EL (cell line): ENCODE results near the gene SI.
"Not testable (repeated sequence)": the region's sequence is repeated elsewhere in the genome, so short reads cannot be mapped to it uniquely, and the experiment has no call there.

ENCODE experiments used
- DNase-seq: peaks from one replicate; pipeline ENCODE4 v3.0.0-alpha.2; 2016

SI gene

DNA sequence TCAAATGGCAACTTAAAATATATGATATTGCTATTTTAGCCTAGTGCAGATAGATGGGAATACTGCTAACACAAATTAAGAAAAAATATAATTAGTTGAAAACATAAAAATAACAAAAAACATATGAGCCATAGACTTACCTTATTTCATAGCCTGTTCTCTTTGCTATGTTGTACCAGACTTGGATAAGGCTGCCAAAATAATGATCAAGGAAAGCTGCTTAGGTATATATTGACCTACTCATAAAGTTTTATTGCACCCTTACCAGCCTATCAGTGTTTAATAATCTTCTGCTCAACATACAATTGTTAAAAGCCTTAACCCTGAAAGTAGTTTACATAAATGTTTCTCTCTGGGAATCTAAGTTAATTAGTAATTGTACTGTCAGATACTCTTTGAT lies at the start of gene SI:
Gene SI (minus strand): TSS at position 204 of the 400 bp plus-strand sequence. CDS start 2,484 bp downstream, outside the sequence.
- no peak for DNase-seq

DNA sequence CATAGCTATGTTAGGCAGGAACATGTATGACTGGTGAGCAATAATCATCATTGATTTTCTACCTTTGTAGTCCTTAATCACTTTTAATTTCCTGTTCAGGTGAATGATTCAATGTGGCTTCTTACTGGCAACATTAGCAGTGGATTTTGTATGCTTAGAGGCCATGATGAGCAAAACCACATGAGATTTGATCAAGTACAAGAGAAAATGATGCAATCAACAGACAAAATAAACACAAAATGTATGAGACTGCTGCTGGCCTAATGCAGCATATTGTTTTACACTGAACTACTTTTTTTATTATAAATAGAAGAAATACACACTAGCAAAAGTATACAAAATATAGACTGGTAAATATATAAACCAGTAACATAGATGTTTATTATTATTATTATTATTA lies 47.5 kb upstream of the SI start:
- no peak for DNase-seq

DNA sequence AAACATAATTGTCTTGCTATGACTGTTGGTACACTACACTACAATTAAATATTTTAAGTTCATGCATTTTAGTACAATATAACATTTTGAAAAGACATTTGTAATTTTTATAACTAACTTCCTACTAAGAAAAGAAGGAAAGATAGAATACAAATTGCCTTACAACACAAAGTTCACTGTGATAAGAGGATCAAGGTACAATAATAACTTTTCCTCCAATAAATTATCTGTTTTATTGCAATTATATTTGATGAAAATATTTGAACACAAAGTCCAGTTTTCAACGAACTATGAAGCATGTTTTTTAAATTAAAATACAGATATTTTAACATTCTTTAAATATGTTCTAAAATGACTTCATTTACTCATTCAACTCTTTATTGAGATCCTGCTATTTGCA lies 33.1 kb upstream of the SI start:
- no peak for DNase-seq

DNA sequence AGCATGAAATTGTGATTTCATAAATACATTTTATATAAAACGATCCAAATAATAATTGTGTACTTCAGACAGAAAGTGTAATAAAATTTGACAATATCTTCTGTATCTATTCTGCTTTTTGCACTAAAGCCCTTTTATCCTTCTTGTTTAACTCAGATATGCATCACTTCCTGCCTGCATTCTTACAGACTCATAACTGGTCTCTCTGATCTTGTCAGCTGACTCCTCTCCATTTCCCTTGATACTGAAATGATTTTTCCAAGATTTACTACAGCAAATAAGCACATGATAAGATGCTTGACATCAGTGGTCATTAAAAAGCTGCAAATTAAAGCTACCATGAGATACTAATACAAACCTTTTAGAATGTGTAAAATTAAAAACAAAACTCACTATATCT lies 25.3 kb upstream of the SI start:
- DNase-seq: no peak

DNA sequence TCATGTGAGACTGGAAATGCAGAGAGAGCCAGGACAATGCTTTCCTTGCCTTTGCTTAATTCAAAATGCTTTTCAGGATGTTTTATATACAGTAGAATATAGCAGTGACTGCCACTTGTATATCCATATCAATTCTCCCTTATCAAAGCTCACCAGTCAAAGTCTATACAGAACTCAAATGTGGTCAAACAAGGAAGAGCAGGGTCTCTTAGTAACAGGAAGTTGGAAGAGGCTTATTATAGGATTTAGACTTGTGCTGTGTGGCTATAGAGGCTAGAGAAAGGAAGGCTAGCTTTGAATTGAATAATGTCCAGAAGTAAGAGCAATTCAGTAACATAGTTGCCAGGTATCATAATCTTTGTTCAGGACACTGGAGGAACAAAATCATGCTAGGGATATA lies 4.4 kb upstream of the SI start:
- no peak for DNase-seq

DNA sequence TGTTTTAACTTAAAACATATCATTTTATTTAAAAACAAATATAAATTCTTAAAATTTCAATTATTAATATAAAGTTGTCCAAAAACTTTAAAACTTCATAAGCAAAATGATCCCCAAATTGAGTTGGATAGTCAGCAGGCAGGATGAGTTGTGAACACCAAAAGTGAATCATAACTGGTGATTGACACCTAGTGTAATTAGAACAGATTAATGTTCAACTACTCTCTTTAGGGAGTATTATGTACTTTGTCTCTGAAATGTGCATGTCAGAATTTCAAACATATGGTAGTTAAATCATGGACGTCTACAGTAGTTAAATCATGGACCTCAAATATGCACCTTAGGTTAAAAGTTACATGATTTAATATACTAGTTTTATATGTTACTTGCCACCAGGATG lies 2.9 kb upstream of the SI start:
- DNase-seq: no peak

DNA sequence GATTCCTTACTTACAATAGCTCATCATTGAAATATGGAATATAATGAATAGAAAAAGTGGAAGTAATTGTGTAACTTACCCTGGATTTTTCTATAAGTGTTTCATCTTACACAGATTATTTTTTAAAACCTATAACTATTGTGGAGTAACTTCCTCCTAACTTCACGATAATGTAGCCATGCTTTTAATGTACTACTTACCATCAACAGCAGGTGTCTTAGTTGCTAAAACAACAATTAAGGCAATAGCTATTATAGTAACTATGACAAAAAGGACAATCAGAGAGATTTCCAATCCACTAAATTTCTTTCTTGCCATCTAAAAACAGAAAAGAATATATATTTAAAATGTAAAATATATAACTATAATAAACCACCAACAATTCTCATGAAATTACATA lies 2.6 kb downstream of the SI start:
- DNase-seq: no peak

DNA sequence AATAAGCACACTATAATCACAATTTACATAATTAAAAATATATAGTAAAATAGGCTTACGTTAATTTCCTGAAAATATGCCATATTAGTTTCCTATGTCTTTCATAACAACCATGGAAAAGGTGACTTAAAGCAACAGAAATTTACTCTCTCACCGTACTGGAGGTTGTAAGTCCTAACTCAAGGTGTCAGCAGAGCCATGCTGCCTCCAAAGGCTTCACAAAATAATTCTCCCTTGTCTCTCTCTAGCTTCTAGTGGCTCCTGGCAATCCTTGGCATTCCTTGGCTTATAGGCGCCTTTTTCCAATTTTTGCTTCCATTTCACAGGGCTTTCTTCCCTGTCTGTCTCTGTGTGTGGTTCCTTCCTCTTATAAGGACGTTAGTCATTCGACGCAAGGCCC lies 7.6 kb downstream of the SI start:
- no peak for DNase-seq

DNA sequence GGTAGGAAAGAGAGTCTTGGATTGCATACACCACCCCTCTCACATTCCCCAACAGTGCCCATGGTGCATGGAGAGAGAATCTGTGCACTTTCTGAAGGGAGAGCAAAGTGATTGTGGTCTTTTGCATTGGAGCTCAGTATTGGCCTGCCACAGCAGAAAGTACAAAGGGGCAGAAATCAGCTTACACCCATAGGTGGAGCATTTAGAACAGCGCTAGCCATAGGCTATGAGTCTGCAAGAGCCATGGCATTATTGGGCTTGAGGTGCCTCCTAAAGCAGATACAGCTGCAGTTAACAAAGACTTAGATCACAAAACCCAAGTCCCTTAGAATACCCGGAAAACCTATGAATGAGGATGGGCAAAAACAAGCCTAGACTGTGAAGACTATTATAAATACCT lies 21.8 kb downstream of the SI start:
- DNase-seq: no peak

DNA sequence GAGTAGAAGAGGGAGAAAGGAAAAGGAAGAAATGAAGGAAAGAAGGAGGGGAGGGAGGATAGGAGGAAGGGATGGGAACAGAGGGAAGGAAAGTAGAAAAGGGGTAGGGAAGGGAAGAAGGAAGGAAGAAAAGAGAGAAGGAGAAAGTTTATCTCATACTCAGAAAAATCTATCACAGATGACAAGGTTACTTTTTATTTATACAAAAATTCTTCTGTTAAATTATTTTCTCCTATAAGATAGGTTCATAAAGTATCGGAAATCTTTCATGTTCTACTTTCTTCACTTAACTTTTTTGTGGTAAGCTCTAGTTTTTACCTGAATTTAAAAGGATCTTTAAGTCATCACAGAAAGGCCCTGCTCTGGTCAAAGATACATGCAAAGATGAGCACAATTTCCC lies 38.1 kb downstream of the SI start:
- no peak for DNase-seq

DNA sequence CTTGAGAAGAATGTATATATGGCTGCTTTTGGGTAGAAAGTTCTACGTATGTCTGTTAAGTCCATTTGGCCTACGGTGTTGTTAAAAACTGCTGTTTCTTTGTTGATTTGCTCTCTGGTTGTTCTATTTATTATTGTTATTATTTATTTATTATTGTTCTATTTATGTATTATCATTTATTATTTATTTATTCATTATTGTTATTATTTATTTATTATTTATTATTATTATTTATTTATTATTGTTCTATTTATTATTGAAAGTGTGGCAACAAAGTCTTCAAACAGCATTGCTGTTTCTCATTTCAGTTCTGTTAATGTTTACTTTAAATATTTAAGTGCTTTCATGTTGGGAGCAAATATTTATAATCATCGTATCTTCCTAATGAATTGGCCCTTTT lies 66.7 kb downstream of the SI start:
- no peak for DNase-seq

DNA sequence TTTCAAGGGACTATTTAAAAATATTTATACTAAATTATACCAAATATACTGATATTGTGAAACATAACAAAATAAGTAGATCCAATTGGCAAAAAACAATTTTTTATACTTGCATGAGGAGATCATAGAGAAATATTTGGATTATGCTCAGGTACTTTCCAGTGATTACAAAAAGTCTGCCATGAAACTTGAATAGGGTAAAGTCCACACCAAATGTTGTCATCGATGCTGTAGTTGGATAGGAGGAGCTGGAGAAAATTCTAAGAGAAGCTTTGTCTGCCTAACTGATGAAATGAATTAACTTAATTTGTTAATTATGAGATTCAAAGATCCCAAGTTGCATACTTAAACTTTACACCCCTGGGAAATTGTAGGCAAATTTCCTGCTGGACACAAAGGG lies 93.3 kb downstream of the SI start:
- no peak for DNase-seq

DNA sequence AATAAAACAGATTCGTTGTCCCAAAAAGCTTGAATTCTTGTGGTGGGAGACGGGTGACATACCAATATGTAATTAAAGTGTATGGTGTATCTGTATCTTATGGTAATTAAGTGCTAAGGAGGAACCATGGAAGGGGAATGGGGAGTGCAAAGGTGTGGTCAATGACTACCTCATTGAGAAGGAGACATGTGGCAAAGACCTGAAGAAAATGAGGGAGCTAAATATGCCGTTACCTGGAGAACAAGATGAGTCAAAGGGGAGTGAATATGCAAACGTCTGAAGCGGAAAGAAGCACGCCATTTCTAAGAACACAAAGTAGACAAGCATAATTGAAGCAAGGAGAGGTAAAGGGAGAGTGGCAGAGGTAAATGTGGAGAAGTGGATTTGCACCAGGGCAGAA lies 115.7 kb downstream of the SI start:
- no peak for DNase-seq

DNA sequence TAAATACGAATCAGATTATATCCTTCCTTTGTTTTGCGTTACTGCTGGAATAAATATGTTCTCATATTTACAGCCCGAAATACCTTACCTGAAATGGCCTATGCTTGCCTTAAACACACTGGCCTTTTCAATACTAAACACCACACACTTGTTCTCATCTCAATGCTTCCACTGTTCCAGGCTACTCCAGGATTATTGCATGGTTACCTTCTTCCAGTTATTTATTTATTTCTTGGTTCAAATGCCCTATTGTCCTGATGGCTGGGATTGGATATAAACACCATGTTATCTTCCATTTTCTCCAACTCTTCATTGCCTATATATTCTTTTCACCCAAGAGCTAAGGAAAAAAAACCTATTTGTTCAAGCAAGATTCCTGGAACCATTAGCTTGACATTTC lies 125.3 kb downstream of the SI start:
- no peak for DNase-seq

DNA sequence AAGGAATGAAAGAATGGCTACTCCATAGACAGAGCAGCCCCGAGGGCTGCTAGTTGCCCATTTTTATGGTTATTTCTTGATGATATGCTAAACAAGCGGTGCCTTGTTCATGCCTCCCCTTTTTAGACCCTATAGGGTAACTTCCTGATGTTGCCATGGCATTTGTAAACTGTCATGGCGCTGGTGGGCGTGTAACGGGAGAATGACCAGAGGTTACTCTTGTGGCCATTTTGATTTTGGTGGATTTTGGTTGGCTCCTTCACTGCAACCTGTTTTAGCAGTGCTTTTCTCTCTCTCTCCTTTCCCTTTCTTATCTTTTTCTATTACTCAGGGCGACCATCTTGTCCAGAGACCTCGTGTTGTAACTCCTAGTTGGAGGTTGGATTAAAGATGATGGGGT lies 126.9 kb downstream of the SI start:
- DNase-seq: not testable (repeated sequence)

DNA sequence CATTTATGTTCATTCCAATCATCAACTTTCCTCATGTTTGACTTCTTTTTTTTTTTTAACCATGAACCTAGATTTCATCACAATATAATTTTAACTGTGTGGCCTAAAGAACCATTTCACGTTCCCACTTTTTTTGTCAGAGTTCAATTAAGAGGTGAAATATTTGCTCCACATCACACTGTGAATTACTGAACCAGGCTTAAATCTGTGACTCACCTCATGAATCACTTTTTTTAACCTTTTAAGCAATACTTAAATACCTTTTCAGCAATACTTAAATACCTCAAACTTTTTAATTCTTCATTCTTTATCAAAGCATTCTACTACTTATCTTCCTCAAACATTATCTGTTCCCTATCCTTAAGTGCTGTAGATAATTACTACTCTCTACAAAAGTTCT lies 137.6 kb downstream of the SI start:
- DNase-seq: no peak

DNA sequence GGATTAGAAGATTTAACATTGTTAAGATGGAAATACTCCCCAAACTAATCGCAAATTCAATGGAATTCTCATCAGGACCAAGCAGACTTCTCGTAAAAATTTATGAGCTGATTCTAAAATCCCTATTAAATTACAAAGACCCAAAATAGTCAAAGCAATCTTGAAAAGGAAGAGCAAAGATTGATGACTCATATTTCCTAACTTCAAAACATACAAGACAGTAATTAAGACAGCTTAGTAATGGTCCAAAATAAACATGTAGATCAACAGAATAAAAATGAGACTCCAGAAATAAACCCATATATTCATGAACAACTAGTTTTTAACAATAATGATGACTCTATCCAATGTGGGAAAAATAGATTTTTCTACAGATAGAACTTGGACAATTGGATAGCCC lies 148.7 kb downstream of the SI start:
- DNase-seq: no peak
